Inflammatory macrophage treated with lipopolysaccharide for 1 hour (primary cell): ENCODE data around the gene IPO5.
"Not testable (repeated sequence)": the region's sequence is repeated elsewhere in the genome, so short reads cannot be mapped to it uniquely, and the experiment has no call there.

Experiments used
- DNase-seq, 2 donors: peaks; one replicate each; pipeline ENCODE4 v3.0.0-alpha.2; 2020 to 2022

IPO5 gene

DNA sequence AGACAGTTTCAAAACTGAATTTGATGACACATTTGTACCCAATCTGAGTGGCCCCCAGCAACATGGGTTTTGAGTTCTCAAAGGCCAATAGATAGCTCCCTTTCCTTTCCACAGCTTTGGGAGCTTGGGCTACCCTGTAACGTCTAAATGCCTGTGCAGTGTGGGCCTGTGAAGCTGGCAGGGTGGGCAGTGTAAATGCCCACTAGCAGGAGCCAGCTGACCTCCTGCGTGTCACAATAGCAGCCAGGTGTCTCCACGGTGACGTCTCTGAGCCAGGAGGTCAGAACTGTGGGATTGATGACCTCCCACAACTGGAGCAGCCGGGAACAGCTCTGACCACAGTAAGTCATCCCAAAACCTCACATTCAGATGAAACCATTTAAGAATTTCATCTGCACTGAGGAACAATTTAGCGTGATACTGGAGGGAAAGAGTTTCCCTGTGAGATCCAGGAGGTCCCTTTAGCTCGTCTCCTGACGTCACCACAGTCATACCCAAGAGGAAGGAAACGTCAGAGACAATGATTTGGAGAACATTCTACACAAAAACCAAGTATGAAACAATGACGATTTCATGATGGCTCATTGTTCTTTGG, at the start of gene IPO5:
Gene IPO5 (plus strand): TSS at position 300 of the 595 bp plus-strand sequence. CDS start 23,022 bp downstream, outside the sequence.
- DNase-seq, result no peak

DNA sequence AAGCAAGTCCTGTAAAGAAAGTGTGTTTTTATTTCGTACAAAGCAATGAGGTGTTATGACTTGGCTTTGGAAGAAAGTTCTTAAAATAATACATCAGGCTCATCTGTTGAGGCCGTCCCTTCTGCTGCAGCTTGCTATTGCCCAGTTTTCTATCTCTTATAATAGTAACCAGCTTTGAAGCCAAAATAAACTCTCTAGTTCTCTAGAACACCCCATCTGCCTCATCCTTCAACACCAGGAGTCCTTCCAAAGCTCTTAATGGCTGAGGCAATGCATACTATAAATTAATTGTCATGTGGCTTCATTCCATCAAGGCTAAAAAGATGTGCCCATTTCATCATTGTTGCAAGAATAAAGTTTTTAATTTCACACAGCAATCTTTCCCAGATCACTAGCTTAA, 49.4 kb upstream of the IPO5 start:
- no peak for DNase-seq

DNA sequence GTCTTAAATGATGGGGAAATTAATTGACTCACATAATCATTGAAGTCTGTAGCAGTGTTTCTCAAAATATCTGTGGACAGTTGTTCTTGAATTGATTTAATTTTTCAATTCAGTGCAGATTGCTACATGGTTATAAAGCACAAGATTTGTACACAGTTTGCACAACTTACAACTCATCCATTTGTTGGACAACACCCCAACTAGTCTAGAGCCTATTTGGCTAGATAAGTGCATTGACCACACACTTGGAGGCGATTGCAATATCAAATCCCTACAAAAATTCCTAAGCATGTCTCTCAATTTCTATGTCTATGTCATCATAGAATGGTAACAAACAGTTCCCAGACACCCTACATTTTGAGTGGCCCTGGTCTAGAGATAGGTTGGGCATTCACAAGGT, 48.0 kb upstream of the IPO5 start:
- DNase-seq, result no peak

DNA sequence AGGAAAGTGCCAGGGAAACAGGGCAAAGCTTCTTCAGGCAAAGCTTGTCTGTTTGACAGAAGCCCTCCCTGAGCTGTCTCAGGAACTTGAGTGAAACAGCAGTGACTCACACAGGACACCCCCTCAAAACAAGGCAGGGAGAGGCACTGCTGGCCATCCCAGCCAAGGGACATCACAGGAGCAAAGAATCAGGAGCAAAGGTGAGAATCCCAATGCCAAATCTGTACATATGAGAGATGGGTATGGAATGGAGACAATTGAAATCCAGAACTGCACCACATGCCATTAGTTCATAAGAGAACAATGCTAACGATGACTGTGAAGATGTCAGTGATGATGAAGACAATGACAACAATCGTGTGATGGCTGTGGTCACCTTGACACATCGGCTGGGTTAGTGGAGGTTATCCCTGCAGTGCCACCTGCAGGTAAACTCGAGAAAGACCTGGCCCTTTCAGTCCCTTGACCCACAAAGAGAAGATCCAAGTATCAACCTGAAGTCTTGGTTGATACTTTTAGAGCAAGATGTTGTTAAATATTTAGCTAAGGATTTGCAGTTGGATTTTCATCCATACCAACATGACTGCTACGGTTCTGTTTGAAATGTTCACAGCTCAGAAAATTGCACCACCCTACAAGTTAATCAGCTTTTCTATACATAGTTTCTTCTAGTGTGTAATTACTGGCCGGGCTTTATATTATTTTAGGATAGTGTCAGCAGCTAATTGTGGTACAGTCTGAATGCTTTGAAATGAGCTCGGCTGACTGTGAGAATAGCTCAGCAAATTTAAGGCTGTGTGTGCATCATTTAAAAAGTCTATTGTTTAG, 42.0 kb upstream of the IPO5 start:
- peak in 1 of 2 donors; percentile 1 for DNase-seq

DNA sequence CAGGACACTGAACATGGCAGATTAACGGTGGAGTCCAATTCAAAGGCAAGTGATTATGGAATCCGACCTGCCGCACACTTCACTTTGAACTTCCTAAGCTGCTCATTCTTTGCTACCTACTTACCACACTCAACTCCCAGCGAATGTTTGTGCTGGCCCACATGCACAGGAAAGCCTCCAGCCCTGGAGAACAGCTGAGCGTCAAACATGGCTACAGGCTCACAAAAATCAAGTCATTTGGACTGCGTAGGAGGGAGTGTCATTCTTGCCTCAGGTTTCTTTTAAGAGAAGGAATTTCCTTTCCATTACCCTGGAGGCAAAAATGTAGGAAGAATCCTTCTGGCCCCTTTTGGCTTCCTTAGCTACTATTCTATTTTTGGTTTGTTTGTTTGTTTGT, 41.3 kb upstream of the IPO5 start:
- DNase-seq, result no peak

DNA sequence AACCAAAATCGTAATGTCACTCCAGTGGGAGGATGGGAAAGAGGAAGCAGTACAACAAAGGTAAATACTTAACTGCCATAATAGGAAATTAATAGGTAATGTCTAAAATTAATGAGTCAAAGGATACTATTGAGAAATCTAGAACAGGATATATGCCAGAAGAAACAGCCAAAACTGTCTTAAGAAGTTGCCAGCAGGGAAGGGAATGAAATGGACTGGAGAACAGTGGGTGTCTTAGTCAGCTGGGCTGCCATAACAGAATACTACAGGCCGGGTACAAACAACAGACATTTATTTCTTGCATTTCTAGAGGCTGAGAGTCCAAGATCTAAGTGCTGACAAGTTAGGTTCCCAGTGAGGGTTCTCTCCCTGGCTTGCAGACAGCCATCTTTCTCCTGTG, 40.3 kb upstream of the IPO5 start:
- DNase-seq, result no peak

DNA sequence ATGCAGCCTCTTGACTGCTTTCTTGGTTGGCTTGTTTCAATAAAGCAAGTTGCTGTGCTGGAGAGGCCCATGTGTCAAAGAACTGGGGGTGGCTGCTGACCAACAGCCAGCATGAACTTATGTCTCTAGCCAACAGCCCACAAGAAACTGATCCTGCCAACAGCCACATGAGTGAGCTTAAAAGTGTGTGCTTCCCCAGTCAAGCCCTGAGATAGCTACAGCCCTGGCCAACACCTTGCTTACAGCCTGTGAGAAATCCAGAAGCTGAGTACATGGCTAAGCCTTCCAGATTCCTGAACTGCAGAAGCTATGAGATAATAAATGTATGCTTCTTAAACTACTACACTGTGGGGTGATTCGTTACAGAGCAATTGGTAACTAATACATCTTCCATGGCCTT, 38.9 kb upstream of the IPO5 start:
- DNase-seq, result no peak

DNA sequence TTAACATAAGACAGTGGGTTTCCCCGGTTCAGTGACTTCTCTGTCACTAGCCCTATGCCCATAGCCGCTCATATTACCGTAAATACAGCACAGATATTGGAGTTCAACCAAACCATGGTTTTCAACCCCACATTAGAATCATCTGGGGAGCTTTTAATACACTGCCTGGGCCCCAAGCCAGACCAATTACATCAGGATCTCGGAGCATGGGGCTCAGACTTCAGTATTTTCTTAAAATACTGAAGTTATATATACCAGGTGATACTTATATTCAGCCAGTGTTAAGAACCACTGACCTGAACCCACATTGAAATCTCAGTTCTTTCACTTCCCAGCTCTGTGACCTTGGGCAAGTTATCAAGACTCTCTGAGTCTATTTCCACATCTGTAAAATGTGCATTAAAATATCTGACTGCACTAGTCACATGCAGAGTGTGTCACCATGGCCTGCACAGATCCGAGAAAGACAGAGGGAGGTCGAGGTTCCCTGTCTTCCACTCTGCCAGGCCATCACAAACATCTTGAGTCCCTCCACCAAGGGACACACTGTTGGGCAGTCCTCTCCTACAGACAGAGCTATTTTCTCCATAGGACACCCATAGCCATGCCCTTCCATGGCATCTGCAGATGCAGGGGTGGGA, 32.2 kb upstream of the IPO5 start:
- no peak for DNase-seq

DNA sequence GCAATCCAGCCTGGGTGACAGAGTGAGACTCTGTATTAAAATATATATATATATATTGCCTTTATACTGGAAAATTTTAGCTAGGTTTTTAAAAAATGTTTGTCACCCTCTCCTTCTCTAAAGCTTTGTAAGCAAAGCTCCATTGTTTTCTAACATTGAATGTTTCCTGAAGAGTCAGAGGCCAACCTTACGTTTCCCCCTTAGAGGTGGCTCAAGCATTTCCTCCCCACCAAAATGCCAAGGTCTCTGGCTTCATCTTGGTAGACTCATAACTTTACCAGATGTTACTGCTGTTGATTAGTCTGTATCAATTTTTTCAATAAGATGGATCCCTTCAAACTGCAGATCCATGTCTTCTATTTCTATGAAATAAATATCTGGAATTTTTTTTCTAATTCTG, 25.2 kb upstream of the IPO5 start:
- DNase-seq, result no peak

DNA sequence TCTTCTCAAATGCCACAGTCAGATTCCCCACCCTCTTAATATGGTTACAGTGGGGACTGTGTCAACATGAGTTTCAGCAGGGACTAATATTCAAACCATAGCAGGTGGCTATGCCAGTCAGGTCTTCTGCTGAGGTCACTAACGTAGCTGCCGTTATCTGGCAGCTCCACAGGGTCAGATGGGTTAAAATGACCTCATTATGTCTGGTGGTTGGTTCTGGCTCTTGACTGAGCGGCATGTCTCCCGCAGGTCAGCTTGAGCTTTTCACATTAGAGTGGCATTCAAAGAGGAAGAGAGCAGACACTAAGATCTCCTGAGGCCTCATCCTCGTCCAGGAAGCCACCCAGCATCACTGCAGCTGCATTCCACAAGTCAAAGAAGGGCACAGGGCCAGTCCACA, 21.4 kb upstream of the IPO5 start:
- DNase-seq, result no peak

DNA sequence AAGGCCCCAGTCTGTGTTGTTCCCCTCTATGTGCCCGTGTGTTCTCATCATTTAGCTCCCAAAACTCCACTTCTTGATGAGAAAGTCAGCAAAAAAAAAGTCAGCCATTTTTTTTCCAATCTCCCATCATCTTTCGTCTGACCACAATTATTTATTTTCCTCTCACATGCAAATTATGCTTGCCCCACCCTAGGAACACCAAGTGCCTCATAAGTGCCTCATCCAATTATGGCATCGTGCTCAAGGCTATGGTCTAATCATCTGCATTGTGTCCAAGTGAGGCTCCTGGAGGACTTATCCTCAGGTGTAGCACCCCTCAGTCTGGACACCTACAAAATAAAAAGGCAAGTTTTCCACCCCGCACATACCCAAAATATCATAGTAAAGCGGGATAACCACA, 20.8 kb upstream of the IPO5 start:
- DNase-seq, result no peak

DNA sequence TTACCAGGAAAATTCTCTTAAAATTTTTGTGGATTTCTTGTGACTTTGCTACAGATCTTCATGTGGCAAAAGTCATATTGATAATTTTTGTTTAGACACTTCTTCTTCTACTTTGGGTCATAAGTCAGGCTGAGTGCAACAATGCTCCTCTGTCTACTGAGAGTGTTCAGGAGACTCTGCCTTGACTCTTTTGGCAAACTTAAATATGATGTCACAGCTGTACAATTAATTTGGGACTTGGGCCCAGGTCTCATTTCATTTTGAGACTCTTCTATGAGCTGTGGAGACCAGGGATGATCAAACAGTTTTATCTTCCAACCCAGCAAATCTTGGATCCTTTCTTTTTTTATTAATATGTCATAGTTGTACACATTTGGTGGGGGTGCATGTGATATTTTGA, 19.7 kb upstream of the IPO5 start:
- DNase-seq, result no peak

DNA sequence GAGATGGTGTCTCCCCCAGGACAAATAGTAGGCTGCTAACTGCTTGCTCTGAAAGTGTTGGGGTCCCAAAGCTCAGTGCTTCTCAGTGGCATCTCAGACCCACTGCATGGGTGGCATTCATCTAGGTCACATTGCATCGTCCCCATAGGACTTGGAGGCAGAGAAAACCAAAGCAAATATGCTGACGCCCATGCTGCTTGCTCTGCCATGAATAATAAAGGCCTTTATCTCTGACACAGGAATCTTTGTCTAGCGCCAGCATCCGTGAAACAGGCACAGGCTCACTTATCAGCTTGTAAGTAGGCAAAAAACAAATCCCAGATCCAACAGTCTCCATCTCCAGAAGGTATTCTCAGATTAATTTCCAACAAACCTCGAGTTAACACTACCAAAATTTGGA, 18.9 kb upstream of the IPO5 start:
- no peak for DNase-seq

DNA sequence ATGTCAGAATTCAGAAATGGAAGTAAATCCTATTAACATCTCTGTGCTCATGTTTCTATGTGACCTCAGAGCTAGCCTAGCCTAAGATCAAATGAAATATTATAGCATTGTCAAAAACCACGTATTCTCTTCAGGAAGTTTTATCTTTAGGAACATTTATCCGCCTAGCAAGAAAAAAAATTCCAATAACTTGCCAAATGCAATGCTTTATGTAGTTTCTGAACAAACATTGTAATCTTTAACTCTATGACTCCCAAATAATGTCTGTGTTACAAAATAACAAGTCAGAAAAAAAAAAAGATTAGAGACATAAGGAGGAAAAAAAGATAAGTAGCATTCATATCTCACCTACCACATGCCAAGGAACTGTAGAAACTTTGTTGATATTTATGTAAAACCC, 18.4 kb upstream of the IPO5 start:
- DNase-seq, result no peak

DNA sequence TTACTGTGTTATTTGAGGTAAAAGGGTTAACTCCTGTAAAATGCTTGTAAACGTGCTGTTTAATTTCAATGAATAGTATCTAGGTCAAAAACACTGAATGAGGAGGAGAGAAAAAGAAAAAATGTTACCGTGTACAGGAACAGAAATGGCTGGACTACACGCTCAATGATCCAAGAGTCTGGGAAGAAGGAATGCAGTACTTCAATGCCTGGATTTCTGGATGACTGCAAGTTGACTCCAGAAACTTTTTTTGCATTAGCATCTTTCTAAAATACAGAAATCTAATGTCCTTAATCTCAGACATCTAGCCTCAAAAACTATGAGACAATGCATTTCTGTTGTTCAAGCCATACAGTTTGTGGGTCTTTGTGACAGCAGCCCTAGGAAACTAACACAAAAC, 17.4 kb upstream of the IPO5 start:
- DNase-seq, result no peak

DNA sequence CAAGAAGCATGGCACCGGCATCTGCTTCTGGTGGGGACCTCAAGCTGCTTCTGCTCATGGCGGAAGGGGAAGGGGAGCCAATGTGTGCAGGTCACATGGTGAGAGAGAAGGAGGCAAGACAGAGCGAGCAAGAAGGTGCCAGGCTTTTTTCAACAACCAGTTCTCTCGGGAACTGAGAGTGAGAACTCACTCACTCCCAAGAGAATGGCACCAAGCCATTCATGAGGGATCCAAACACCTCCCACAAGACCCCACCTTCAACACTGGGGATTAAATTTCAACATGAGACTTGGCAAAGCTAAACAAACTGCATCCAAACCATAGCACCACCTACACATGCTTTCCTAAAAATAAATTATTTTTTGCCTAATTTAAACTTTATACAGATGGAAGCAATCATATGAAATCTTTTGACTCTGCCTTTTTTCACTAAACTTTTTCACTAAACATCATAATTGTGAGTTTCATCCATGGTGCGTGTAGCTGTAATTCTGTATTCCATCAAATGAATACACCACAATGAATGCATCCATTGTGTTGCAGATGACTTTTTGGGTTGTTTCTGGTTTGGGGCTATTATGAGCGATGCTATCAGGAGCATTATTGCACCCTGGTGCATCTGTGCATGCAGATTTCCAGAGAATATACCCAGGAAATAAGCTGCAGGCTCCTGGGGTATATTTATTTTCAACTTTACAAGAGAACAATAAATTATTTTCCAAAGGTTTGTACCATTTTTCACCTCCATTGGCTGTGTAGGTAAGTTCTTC, 14.6 kb upstream of the IPO5 start:
- DNase-seq, result no peak

DNA sequence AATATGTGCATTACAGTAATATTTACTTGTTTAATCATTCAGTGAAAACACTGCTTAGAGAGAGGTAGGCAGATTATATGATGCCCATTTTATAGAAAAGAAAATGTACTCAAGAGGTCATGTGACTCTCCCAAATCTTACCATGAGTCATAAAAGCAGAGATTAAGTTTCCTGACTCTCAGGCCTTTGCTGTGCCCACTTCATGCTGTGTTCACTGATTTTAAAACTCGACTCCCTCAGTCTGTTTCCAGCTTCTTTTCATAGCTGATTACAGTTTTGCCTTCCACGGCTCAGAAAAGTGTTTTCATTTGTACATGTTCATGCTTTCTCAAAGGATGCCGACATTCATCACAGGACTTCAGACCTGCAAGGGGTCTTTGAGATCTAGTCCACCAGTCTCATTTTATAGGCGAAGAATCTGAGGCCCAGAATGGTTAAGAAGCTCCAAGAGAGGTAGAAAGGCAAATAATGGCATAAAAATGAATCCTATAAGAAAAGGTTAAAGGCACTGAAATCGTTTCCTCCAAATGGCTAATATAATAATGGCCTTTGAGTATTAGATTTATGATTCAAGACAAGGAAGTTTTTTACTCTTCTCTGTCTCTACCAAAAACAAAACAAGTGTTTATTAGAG, 9.0 kb upstream of the IPO5 start:
- no peak for DNase-seq

DNA sequence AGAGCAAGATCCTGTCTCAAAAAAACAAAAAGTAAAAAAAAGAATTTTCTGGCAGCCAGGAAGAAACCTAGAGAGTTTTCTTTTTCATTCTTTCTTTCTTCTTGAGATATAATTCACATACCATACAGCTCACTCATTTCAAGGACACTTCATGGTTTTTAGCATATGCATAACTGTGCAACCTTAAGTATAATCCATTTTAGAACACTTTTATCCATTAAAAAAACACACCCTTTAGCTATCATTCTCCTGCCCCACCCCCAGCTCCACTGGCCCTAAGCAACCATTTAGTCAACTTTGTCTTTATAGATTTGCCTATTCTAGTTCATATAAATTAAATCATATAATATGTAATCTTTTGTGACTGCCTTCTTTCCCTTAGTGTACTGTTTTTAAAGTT, 8.1 kb upstream of the IPO5 start:
- DNase-seq, result no peak

DNA sequence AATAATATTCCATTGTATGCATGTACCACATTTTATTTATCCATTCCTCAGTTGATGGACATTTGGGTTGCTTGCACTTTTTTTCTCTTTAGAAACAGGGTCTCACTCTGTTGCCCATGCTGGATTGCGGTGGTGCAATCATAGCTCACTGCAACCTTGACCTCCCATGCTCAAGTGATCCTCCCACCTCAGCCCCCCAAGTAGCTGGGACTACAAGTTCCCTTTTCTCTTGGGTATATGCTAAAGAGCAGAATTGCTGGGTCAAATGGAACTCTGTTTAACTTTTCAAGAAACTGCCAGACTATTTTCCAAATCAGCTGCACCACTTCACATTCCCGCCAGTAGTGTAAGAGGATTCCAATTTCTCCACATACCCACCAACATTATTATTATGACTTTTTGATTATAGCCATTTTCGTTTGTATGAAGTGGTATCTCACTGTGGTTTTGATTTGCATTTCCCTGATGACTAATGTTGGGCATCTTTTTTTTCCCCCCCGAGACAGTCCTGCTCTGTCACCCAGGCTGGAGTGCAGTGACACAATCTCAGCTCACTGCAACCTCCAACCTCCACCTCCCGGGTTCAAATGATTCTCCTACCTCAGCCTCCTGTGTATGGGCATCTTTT, 7.6 kb upstream of the IPO5 start:
- DNase-seq, result no peak

DNA sequence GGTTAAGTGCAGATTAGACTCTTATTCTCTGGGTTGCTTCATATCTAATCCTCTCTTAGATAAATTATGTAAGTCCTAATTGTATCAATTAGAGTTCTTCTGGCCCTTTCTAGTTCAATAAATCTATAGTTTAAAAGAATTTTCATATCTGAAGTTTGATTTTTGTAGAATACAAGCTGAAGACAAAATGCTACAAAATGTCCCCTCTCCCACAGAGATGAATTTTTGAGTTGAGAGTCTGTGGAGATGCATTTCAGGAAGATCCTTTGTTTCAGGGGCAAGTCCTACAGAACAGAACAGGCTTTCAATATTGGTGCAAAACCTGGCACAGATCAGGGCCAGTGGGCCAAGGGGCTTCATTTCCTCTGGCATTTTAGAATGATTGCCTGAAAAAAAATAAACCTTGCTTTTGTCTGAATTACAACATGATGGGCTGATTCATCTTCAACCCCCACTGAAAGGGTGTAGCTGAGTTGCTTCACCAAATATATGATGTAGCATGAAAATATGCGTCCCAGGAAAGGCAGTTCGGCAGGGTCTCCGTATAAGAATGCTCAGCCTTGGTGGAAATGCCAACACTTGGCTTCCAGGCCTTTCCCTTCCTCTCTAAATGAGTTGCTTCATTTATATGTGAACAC, 6.4 kb upstream of the IPO5 start:
- DNase-seq, result no peak

DNA sequence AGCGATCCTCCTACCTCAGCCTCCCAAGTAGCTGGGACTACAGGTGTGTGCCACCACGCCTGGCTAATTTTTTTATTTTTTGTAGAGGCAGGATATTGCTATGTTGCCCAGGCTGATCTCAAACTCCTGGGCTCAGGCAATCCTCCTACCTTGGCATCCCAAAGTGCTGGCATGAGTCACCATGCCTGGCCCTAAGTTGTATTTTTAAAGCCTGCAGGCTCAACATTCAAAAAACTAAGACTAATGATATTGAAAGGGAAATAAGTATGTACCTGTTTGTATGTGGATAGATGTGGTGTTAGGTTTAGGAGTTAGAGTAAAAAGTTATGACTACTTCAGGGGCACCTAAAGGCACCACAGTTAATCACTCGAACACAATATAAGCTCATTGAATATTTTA, 5.4 kb upstream of the IPO5 start:
- no peak for DNase-seq

DNA sequence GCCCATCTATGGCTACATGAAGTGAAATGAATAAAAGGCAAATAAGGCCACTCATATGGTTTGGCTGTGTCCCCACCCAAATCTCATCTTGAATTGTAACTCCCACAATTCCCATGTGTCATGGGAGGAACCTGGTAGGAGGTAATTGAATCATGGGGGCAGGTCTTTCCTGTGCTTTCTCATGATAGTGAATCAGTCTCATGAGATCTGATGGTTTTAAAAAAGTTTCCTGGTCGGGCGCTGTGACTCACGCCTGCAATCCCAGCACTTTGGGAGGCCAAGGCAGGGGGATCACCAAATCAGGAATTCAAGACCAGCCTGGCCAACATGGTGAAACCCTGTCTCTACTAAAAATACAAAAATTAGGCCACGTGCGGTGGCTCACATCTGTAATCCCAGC, 4.2 kb upstream of the IPO5 start:
- DNase-seq, result not testable (repeated sequence)
